ENCODE data around the gene NCBP2L.

The NCBP2L gene

DNA sequence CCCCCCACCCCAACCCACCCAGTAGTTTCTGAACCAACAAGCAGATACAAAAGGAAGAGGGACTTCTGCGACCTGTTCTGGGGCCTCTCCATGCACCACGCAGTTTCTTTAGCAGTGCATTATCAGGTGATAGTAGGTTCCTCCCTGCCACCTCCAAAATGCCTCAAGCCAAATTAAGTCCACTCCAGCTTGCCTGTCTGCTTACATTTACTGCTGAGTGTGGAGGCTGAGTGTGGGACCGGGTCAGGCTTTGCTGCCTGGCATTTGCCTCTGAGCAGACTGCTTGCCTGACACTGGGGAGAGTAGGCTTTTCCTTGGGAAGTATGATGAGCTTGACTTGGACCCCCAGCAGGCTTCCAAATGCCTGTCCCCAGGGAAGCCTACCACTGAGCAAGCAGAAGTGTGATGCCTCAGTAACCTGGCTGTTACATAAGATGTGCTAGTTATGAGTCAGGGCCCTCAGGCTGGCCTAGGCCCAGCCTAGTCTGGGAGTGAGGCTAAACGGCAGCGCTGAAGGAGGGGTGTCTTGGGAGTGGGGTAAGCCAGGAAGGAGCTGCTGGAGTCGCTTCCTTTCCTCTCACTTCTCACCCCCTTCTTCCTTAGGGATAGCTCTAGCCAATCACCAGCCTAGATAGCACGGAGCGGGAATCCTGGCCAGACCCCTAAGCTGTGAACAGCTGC lies 10.9 kb upstream of the NCBP2L start:
- H3K27me3 ChIP-seq (ENCODE audit: control insufficient read depth, low read length) = no peaks in the 10 kb centered on the region

DNA sequence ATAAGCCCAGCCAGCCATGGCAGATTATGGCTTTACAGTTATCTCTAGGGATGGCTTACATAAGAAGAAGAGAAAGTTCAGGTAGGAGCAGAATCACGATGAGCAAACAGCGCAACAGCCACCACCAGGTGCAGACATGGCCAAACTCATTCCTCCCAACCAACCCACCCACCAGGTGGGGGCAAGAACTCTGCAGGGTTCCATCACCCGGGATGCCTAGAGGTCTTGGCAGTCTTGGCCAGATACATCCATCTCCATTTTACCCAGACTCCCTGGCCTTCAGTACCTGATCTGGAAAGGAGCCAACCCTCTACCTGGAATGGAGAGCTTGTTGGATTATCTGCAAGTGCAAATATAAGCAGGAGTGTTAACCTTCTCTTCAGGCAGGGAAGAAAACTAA lies 9.5 kb upstream of the NCBP2L start:
- no peaks in the 10 kb centered on the region for H3F3A ChIP-seq (ENCODE audit: control insufficient read depth, insufficient read depth)
- H3K27me3 ChIP-seq (ENCODE audit: control insufficient read depth, low read length) = no peaks in the 10 kb centered on the region
- no peaks in the 10 kb centered on the region for H3K9me2 ChIP-seq (replicated peaks; ENCODE audit: control insufficient read depth, low read length)
- no peak overlapping the region for H3K27ac ChIP-seq (ENCODE audit: low read depth, low read length)
- no peak overlapping the region for H3K4me3 ChIP-seq (ENCODE audit: low read length)
- TF ChIP-seq, protein P1, sequence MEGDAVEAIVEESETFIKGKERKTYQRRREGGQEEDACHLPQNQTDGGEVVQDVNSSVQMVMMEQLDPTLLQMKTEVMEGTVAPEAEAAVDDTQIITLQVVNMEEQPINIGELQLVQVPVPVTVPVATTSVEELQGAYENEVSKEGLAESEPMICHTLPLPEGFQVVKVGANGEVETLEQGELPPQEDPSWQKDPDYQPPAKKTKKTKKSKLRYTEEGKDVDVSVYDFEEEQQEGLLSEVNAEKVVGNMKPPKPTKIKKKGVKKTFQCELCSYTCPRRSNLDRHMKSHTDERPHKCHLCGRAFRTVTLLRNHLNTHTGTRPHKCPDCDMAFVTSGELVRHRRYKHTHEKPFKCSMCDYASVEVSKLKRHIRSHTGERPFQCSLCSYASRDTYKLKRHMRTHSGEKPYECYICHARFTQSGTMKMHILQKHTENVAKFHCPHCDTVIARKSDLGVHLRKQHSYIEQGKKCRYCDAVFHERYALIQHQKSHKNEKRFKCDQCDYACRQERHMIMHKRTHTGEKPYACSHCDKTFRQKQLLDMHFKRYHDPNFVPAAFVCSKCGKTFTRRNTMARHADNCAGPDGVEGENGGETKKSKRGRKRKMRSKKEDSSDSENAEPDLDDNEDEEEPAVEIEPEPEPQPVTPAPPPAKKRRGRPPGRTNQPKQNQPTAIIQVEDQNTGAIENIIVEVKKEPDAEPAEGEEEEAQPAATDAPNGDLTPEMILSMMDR (IDR thresholded peaks at IDR 0.05; ENCODE audit: low read depth, low read length, poor library complexity, severe bottlenecking) = no peak
- TF ChIP-seq EZH2phosphoT487 (IDR thresholded peaks at IDR 0.05; ENCODE audit: borderline replicate concordance, low read length) = no peak
- H3K79me2 ChIP-seq (ENCODE audit: control insufficient read depth, low read length) = no peaks in the 10 kb centered on the region
- no peaks in the 10 kb centered on the region for H4K20me1 ChIP-seq (ENCODE audit: control insufficient read depth, insufficient read depth, low read depth, low read length)
- no peak overlapping the region for H3K4me2 ChIP-seq (ENCODE audit: low read length)
- no peaks in the 10 kb centered on the region for H3K4me1 ChIP-seq (ENCODE audit: control insufficient read depth, low read length)
- no peaks in the 10 kb centered on the region for H3K9me3 ChIP-seq (ENCODE audit: control insufficient read depth, insufficient read depth, low read length)
- H3K36me3 ChIP-seq (ENCODE audit: control insufficient read depth, low read length) = no peaks in the 10 kb centered on the region

More for the DNA sequence above, 10.9 kb upstream of the NCBP2L start:
- Histone ChIP-seq H3K79me2 (ENCODE audit: control insufficient read depth, low read length) (no peaks in the 10 kb centered on the region), H3K4me3 (ENCODE audit: low read length) (no peak overlapping the region), H3K4me1 (ENCODE audit: control insufficient read depth, low read length) (no peaks in the 10 kb centered on the region), H3K27ac (ENCODE audit: low read depth, low read length) (no peak overlapping the region), H3K36me3 (ENCODE audit: control insufficient read depth, low read length) (no peaks in the 10 kb centered on the region), H3F3A (ENCODE audit: control insufficient read depth, insufficient read depth) (no peaks in the 10 kb centered on the region), H4K20me1 (ENCODE audit: control insufficient read depth, insufficient read depth, low read depth, low read length) (no peaks in the 10 kb centered on the region), H3K9me2 (replicated peaks; ENCODE audit: control insufficient read depth, low read length) (no peaks in the 10 kb centered on the region), H3K4me2 (ENCODE audit: low read length) (no peak overlapping the region), H3K9me3 (ENCODE audit: control insufficient read depth, insufficient read depth, low read length) (no peaks in the 10 kb centered on the region)
- TF ChIP-seq, protein P1 (IDR thresholded peaks at IDR 0.05; ENCODE audit: low read depth, low read length, poor library complexity, severe bottlenecking) = no peak
- TF ChIP-seq EZH2phosphoT487 (IDR thresholded peaks at IDR 0.05; ENCODE audit: borderline replicate concordance, low read length) = no peak

GRCh38 chrX:107769581-107770317 lies 7.8 kb upstream of the NCBP2L start:
- Histone ChIP-seq H3F3A (ENCODE audit: control insufficient read depth, insufficient read depth) (no peaks in the 10 kb centered on the region), H3K27ac (ENCODE audit: low read depth, low read length) (no peak overlapping the region), H3K9me3 (ENCODE audit: control insufficient read depth, insufficient read depth, low read length) (no peaks in the 10 kb centered on the region), H3K79me2 (ENCODE audit: control insufficient read depth, low read length) (no peaks in the 10 kb centered on the region), H3K4me3 (ENCODE audit: low read length) (no peak overlapping the region), H3K4me1 (ENCODE audit: control insufficient read depth, low read length) (peaks cover under 1% of the 10 kb centered on the region; the same call in 1 of the 2 replicates), H3K27me3 (ENCODE audit: control insufficient read depth, low read length) (peaks cover 10% of the 10 kb centered on the region), H4K20me1 (ENCODE audit: control insufficient read depth, insufficient read depth, low read depth, low read length) (no peaks in the 10 kb centered on the region), H3K4me2 (ENCODE audit: low read length) (no peak overlapping the region), H3K9me2 (replicated peaks; ENCODE audit: control insufficient read depth, low read length) (no peaks in the 10 kb centered on the region), H3K36me3 (ENCODE audit: control insufficient read depth, low read length) (no peaks in the 10 kb centered on the region)
- TF ChIP-seq EZH2phosphoT487 (IDR thresholded peaks at IDR 0.05; ENCODE audit: borderline replicate concordance, low read length) = no peak
- TF ChIP-seq, protein P1 (IDR thresholded peaks at IDR 0.05; ENCODE audit: low read depth, low read length, poor library complexity, severe bottlenecking) = no peak
